ENCODE data around the gene ODAD4.
"Not testable (repeated sequence)": the region's sequence is repeated elsewhere in the genome, so short reads cannot be mapped to it uniquely, and the experiment has no call there.

ODAD4 gene

DNA sequence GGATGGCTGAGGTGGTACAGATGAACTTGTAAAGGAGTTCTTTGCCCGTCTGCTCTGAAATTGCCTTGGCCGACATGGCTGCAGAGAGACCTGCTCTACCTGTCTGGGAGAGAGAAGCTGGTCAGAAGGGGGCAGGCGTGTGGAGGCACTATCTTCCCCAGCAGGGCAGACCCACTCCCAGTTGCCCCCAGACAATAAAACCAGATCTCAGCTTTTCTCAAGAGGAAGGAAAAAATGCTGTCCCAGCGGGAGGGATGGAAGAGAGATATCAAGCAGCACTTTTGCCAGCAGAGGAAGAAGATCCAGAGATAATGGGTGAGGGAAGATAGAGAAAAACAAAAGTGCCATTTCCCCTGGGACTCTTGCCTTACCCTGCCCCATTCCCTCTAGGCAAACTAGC lies 16.6 kb upstream of the ODAD4 start:
- no peak for DNase-seq

DNA sequence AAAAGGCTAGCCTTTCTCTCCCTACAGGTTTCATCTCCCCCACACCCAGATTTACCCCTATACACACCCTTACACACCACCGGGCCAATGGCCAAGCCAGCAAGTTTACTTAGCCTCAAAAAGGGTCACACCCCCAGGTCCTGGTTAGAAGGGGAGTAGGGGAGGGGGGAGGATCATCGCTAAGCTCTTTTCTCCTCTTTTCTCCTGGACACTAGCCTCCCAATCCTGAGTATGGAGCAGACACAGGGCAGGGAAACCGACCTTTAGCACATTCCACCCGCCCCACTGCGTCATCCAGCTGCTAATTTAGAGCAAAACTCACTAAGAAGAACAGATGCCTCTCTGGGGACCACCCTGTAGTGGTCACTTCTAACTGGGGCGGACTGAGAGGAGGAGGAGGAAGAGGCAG lies 16.1 kb upstream of the ODAD4 start:
- no peak for DNase-seq

DNA sequence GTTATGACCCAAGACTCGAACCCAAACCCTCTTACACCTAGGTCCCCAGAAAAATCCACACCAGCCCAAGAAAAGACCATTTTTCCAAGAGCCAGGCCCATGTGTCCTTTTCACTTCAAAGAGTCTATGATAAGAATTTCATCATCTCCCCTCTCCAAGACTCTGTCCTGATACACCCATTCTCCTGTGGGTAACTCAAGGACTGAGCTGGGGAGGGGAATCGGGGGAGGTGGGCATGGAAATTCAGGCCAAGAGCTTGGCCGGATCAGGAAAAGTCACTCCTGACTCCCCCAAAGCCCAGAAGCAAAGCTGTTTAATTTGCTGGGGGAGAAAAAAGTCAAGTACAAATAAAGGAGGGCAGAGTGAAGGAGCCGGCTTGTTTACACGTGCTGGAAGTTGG lies 15.4 kb upstream of the ODAD4 start:
- no peak for DNase-seq

DNA sequence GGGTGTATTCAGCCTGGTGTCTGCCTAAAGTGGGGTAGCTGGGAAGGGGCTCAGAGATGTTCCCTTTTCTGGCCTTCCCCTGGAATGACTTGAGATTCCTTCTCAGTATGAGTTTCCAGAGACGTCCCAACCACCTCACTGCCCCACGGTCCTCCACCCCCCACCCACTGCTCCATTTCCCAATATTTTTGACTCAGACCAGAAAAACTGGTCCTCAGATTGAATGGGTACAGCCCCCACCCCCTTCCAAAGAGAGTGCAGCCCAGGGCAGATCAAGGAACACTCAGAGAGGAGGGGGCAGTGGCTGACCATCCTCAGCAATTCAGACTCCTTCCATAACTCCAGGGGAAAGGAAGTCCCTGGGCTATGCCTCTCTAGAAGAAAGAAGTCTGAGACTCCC lies 14.9 kb upstream of the ODAD4 start:
- no peak for DNase-seq

DNA sequence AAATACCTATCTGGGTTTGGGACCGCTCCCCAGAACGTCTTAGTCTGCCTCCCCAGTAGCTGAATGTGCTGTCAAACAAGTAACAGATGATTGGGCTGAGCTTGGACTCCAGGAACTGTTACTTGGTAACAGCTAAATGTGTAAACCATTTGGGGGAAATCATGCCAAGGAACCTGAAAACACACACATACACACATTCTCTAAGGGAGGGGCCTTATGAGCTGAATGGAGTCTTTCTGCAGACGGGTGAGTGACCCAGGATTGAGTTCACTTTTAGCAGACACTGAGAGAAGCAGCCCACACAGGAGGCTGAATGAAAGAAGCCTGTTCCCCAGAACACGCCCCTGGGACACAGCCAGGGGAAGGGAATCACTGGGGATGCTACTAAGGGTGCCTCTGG lies 13.2 kb upstream of the ODAD4 start:
- DNase-seq: peak in 3 of 4 experiments; percentile 16 to 36 (median 27)

DNA sequence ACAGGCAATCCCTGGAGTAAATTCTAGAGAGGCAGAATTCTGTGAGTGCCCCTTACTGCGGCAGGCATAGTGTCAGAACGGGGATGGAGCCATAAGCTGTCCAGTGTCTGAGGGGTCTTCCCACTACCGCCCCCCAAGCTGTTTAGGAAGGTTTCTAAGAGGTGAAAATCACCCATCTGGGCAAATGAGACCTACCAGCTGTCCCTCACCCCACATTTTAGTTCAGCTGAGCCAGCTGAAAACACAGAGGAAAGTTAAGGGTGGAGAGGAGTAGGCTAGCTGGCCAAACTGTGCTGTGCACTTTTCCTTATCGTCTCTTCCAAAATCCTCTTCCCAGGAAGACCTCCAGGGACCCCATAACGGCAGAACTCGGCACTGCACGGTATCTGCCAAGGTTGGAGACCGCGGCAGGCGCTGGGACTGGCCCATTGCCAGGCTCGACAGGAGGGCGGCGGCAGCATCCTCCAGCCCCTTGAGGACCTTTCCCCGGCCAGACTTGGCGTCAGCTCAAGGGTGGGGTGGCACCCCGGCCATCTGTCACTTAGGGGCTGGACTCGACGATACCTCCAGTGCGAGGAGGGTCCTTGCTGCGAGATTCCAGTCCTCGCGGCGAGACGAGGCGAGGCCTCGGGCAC lies 12.6 kb upstream of the ODAD4 start:
- DNase-seq: peak; percentile 9 to 51 (median 32)

DNA sequence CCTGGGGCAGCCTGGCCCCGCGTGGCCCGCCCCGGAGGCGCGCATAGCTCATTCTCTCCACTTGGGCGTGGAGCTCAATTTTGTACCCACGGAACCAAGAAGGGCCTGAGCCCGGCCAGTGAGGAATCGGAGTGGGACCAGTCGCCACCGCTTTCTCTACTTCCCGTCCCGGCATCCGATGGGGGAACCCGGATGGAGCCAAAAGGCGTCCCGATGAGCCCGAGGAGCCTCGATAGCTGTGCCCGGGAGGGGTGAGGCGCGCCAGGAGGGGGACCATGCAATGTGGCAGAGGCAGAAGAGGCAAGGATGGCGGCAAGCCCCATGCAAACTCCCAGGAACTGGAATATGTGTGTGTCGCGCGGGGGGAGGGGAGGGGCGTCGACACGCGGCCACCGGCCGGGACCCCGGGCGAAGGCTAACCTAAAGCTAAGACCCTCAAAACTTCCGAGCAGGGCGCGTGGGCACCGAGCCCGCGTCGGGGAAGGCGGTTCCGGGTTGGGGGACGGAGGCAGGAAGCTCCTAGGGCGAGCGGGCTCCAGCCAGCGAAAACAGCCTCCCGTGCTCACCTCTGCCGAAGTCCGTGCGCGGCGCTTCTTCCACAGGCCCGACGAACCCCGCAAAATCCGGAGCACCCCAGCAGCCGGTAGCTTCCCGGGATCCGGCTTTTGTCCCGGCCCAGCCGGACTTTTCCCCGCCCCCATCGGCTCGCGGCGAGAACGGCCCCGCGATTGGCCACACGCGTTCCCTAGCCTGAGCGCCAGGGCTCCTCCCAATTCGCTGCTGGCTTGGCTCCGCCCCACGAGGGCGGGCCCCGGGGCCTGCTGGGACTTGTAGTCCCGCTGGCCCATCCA lies 11.9 kb upstream of the ODAD4 start, which contains the start of gene ACLY:
Gene ACLY, minus strand, starts transcription at position 638 of the 851 bp plus-strand sequence. CDS start 5,078 bp downstream, outside the sequence.
- DNase-seq: peak; percentile 98 to 99 (median 99)

DNA sequence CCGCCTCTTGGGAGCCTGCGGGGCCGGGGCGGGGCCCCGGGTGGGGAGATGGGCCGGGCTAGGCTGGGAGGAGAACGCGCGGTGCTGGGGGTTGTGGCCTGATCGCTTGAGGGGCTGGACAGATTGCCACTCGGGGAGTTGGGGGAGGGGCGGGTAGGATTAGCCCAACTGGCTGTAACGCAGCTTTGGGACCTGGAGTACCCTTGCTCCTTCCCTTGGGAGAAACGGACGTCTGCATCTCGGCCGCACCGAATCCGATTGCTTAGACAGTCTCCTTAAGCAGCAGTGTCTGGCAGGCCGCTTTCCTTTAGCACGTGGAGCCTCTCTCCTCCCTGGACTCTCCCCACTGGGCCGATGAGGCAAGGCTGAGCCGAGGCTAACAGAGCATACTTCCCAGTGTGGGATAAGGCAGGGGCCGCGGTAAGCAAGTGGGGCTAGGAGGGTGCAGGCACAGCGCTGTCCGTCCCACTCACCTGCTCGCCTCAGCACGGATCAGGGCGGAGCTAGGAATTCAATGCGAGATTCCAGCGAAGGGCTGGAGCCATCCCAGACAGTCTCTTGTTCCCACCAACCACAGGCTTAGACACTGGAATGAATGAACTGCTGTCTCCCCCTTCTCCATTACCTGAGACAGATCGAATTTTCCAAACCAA lies 11.1 kb upstream of the ODAD4 start:
- DNase-seq: peak in 2 of 4 experiments; percentile 46 to 70

DNA sequence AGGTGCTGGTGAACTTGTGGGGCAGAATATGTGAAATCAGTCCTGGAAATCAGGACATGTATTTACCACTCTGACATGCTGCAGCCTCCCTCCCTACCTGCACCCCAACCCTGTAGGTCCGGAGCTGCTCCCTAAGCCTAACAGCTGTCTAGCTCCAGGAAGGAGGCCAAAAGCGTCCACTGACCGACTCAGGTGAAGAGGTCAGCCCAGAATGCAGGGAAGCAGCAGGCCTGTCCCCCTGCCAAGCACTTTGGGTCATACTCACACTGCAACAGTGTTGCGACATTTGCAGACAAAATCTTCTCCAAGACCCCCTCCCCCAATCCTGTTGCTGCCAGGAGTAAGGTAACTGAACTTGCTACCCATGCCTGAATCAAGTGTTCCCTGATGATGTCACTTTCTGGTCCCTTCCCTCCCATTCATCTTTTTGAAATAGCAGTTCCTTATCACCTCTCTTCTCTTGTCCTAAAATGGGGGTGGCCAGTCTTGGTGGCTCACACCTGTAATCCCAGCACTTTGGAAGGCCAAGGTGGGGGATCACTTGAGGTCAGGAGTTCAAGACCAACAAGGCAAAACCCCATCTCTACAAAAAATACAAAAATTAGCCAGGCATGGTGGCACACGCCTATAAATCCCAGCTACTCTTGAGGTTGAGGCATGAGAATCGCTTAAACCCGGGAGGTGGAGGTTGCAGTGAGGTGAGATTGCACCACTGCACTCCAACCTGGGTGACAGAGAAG lies 10.4 kb upstream of the ODAD4 start:
- DNase-seq: no peak

DNA sequence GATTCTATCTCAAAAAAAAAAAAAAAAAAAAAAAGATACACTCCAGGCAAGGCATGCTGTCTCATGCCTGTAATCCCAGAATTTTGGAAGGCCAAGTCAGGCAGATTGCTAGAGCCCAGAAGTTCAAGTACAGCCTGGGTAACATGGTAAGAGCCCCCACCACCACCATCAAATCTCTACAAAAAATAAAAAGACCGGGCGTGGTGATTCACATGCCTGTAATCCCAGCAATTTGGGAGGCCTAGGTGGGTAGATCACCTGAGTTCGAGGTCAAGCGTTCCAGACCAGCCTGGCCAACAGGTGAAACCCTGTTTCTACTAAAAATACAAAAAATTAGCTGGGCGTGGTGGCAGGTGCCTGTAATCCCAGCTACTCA lies 9.8 kb upstream of the ODAD4 start:
- DNase-seq: no peak

DNA sequence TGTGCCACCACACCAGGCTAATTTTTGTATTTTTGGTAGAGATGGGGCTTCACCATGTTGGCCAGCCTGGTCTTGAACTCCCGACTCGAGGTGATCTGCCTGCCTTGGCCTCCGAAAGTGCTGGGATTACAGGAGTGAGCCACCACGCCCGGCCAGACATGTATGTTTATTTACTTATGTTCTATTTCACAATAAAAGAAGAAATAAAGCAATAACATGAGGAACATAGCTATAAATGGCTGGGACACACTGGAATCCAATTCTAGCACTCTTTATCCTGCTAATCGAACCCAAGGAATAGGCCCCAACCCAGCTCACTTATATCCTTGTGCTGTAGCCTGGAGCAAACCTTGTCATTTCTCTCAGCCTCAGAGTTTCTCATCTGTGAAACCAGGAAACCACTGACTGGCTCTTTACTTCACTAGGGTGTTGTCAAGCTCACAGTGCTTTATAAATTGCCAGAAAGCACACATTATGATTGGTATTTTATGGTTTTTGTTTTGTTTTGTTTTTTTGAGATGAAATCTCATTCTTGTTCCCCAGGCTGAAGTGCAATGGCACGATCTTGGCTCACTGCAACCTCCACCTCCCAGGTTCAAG lies 4.3 kb upstream of the ODAD4 start:
- no peak for DNase-seq

DNA sequence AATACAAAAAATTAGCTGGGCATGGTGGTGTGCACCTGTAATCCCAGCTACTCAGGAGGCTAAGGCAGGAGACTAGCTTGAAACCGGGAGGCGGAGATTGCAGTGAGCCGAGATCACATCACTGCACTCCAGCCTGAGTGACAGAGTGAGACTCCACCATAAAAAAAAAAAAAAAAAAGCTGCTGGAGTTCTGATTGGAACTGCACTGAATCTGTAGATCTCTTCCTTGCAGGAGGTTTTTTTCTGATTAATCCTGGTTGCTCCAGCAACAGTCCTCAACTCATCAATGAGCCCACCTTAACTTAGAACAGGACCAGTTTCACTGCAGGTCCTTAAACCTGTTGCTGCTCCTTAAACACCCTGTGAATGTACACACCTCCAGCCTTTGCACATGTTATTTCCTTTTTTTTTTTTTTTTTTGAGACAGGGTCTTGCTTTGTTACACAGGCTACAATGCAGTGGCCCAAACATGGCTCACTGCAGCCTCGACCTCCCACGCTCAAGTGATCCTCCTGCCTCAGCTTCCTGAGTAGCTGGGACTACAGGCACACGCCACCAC lies 1.6 kb upstream of the ODAD4 start:
- DNase-seq: peak in 1 of 4 experiments; percentile 12

DNA sequence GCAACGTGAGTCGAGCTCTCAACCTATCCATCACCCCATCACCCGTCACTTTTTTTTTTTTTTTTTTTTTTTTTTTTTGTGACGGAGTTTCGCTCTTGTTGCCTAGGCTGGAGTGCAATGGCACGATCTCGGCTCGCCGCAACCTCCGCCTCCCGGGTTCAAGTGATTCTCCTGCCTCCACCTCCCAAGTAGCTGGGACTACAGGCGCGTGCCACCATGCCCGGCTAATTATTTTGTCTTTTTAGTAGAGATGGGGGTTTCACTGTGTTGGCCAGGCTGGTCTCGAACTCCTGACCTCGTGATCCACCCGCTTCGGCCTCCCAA lies 378 bp downstream of the ODAD4 start:
- DNase-seq: not testable (repeated sequence)

DNA sequence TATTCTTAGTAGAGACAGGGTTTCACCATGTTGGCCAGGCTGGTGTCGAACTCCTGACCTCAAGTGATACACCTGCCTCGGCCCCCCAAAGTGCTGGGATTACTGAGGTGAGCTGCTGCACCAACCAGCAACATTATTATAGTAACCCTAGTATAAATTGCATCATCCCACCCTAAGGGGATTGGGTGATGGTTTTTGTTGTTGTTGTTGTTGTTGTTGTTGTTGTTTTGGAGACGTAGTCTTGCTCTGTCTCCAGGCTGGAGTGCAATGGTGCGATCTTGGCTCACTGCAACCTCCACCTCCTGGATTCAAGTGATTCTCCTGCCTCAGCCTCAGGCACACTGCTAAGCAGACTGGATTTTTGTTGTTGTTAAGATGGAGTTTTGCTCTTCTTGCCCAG lies 1.3 kb downstream of the ODAD4 start:
- DNase-seq: not testable (repeated sequence)

DNA sequence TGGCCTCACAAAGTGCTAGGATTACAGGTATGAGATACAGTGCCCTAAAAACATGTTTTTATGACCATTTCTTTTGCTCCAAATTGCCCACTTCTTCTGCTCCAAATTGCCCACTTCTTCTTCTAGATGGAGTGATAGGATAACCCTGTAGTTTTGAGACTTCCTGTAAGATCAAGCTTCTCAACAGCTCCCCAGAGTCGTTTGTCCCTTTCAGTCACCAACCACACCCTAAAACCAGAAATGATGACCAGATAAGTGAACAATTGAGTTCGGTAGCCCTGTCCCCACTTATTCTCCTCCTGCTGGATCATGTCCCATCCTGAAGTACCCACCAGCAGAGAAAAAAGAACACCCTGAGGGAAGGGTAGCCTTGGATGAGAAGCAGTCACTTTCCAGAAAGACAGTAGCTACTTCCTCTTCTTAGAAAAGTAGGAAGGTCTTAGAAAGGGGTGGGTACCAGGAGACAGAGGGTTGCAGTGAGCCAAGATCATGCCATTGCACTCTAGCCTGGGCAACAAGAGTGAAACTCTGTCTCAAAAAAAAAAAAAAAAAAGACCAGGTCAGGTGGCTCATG lies 2.5 kb downstream of the ODAD4 start:
- DNase-seq: peak; percentile 39 to 81 (median 71)

DNA sequence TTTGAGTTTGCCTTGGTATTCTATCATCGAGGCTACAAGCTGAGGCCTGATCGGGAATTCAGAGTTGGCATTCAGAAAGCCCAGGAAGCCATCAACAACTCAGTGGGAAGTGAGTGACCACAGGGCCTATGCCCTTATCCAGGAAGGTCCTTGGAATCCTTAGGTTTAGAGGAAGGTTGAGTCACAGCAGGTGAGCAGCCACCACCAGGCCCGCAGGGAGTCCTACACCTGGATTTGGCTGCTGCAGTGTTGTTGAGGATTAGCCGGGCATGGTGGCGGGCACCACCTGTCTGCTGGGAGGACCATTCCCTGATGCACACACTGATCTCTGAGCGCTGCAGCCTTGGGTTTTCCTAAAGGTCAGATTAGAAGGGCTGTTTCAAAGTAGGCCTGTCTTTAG lies 5.2 kb downstream of the ODAD4 start:
- no peak for DNase-seq

DNA sequence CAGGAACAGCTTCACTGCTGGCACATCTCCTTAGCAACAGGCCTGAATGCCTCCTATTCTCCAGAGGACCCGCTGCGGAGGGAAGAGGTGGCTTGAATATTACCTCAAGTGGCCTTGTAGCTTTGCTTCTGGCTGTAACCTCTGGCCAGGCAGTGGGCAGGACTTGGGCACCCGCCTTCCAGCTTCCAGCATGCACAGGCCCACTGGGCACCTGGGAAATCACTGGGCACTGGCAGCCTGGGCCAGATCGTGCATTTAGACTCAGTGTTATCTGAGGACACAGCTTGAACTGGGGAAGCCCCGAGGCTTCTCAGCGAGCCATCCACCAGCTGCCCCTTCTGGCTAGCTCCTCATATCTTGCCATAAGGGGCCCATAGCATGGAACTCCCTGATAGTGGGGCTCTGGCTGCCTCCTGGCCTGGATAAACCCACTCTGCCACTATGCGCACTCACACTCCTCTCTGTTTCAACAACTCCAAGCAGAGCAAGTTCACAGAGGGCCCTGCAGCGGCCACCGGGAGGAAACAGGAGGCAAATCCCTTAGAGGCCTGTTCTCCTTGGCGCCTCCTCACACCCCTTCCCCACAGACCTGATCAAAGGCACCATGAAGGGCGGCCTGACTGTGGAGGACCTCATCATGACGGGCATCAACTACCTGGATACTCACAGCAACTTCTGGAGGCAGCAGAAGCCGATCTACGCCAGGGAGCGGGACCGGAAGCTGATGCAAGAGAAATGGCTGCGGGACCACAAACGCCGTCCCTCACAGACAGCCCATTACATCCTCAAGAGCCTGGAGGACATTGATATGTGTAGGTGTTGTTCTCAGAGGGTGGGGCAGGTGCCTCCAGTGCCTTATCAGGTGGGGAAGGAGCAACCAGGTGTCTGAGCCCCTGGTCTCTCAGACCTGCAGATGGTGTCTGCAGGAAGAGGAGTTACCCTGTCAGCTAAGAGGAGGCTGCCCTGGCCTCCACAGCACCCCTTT lies 7.8 kb downstream of the ODAD4 start:
- no peak for DNase-seq

DNA sequence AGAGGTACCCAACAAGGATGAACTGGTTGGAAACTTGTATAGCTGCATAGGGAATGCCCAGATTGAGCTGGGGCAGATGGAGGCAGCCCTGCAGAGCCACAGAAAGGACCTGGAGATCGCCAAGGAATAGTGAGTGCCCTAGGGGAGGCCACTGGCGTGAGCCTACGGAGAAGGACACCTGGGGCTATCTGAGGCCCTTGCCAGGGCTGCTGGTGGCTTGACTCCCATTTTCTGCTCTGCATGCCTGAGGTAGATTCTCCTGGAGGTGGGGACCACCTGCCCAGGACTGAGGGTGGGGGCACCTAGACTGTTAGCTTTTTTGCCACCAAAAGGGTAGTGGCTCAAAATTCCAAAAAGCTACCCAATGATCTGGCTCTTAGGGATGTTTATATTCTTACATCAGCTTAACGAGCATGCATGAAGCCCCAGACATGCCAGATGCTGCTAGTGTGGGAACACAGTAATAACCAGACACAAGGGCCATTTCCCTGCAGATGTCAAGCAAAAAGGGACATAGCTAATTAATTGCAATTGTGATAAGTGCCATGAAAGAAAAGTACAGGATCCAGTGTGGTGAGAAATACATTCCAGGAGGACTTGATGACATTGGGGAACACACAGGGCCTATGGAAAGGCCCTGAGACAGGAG lies 8.8 kb downstream of the ODAD4 start:
- DNase-seq: no peak

DNA sequence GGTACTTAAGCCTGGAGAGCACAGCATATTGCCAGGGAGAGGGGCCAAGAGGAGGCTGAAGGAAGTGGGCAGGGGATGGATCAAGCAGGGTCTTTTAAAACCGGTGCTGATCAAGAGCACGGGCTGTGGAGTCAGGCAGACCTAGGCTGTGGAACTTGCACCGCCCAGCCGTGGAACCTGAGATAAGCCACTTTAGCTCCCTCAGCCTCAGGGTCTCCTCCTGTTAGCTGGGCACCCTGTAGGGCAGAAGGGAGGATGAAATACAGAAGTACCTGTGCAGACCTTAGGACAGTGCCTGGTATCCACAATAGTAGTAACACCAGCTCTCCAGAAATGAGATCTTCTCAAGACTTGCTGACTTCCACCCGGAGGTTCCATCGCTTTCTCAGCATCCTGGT lies 9.3 kb downstream of the ODAD4 start:
- no peak for DNase-seq

DNA sequence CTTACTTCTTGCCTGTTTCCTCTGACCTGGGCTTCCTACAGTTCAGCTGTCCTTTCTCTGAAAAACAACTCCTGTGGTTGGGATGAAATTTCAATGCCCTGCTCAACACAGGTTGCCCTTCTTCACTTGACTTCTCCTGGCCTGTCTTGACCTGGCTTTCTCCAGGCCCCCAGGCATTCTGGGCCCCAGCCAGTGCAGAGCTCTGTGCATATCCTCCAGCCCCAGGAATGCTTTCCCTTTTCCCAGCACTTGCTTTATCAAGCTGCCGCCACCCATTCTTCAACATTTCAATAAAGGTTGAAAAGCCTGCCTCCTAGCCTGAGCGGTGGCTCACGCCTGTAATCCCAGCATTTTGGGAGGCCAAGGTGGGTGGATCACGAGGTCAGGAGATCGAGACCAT lies 10.8 kb downstream of the ODAD4 start:
- DNase-seq: no peak

All from suppressor macrophage (primary cell).